ENCODE results near the gene SLC15A3.

The SLC15A3 gene

GRCh38 chr11:60889869-60890311 lies 62.1 kb downstream of the SLC15A3 start:
- no peak for DNase-seq (ENCODE audit: low read depth, low spot score)

GRCh38 chr11:60887556-60887955 lies 64.4 kb downstream of the SLC15A3 start:
- no peak for DNase-seq (ENCODE audit: low read depth, low spot score)
